ENCODE results near the gene RHOH.

Gene RHOH

GRCh38 chr4:40193578-40193977 is 3.3 kb upstream of the RHOH start:
- Mint-ChIP-seq H3K9me3 (no peaks in the 10 kb centered on the region), H3K27me3 (peaks cover 15% of the 10 kb centered on the region), H3K4me3 (no peak overlapping the region), H3K4me1 (ENCODE audit: low read depth) (peaks cover 36% of the 10 kb centered on the region), H3K27ac (no peak overlapping the region), H3K36me3 (ENCODE audit: low read depth) (no peaks in the 10 kb centered on the region)
- intact Hi-C loops (cut with micrococcal nuclease): no loop called here

GRCh38 chr4:40194602-40195161 is 2.1 kb upstream of the RHOH start:
- Mint-ChIP-seq H3K4me1 (ENCODE audit: low read depth) (peaks cover 47% of the 10 kb centered on the region), H3K27ac (no peak overlapping the region), H3K36me3 (ENCODE audit: low read depth) (no peaks in the 10 kb centered on the region), H3K27me3 (peaks cover 16% of the 10 kb centered on the region), H3K4me3 (no peak overlapping the region), H3K9me3 (no peaks in the 10 kb centered on the region)
- intact Hi-C loops (cut with micrococcal nuclease): no loop called here

- H3K27ac Mint-ChIP-seq: no peak overlapping the region
- peaks cover 55% of the 10 kb centered on the region for H3K4me1 Mint-ChIP-seq (ENCODE audit: low read depth)
- no peak overlapping the region for H3K4me3 Mint-ChIP-seq
- intact Hi-C loops (cut with micrococcal nuclease): no loop called here
- no peaks in the 10 kb centered on the region for H3K9me3 Mint-ChIP-seq
- no peaks in the 10 kb centered on the region for H3K36me3 Mint-ChIP-seq (ENCODE audit: low read depth)
- peaks cover 19% of the 10 kb centered on the region for H3K27me3 Mint-ChIP-seq
These were observed 1.4 kb upstream of the RHOH start for GRCh38 chr4:40195182-40196177.

GRCh38 chr4:40196272-40196671 is 559 bp upstream of the RHOH start:
- H3K27me3 Mint-ChIP-seq: peaks cover 19% of the 10 kb centered on the region
- H3K9me3 Mint-ChIP-seq: no peaks in the 10 kb centered on the region
- peaks cover 62% of the 10 kb centered on the region for H3K4me1 Mint-ChIP-seq (ENCODE audit: low read depth)
- intact Hi-C loops (cut with micrococcal nuclease): no loop called here
- no peak overlapping the region for H3K4me3 Mint-ChIP-seq
- no peaks in the 10 kb centered on the region for H3K36me3 Mint-ChIP-seq (ENCODE audit: low read depth)
- peak overlapping the region; percentile 20 for H3K27ac Mint-ChIP-seq

GRCh38 chr4:40197879-40198689 is 1.3 kb downstream of the RHOH start:
- Mint-ChIP-seq H3K4me3 (no peak overlapping the region), H3K36me3 (ENCODE audit: low read depth) (no peaks in the 10 kb centered on the region), H3K27ac (peak overlapping the region; percentile 16), H3K9me3 (no peaks in the 10 kb centered on the region), H3K27me3 (peaks cover 14% of the 10 kb centered on the region), H3K4me1 (ENCODE audit: low read depth) (peaks cover 64% of the 10 kb centered on the region)
- intact Hi-C loops (cut with micrococcal nuclease): no loop called here

- Mint-ChIP-seq H3K4me3 (no peak overlapping the region), H3K36me3 (ENCODE audit: low read depth) (no peaks in the 10 kb centered on the region), H3K27ac (no peak overlapping the region), H3K4me1 (ENCODE audit: low read depth) (peaks cover 66% of the 10 kb centered on the region), H3K27me3 (peaks cover 11% of the 10 kb centered on the region), H3K9me3 (no peaks in the 10 kb centered on the region)
- intact Hi-C loops (cut with micrococcal nuclease): no loop called here
These were observed 2.4 kb downstream of the RHOH start for GRCh38 chr4:40199179-40199670.

GRCh38 chr4:40199999-40200874 is 3.4 kb downstream of the RHOH start:
- H3K27ac Mint-ChIP-seq: peak overlapping the region; percentile 52
- H3K36me3 Mint-ChIP-seq (ENCODE audit: low read depth): no peaks in the 10 kb centered on the region
- no peaks in the 10 kb centered on the region for H3K9me3 Mint-ChIP-seq
- intact Hi-C loops (cut with micrococcal nuclease): no loop called here
- peaks cover 69% of the 10 kb centered on the region for H3K4me1 Mint-ChIP-seq (ENCODE audit: low read depth)
- peaks cover 11% of the 10 kb centered on the region for H3K27me3 Mint-ChIP-seq
- H3K4me3 Mint-ChIP-seq: peak overlapping the region; percentile 42

- Mint-ChIP-seq H3K4me3 (peak overlapping the region; percentile 13), H3K27ac (peak overlapping the region; percentile 52), H3K27me3 (peaks cover 11% of the 10 kb centered on the region), H3K9me3 (no peaks in the 10 kb centered on the region), H3K4me1 (ENCODE audit: low read depth) (peaks cover 75% of the 10 kb centered on the region), H3K36me3 (ENCODE audit: low read depth) (no peaks in the 10 kb centered on the region)
- intact Hi-C loops (cut with micrococcal nuclease): no loop called here
These were observed 4.3 kb downstream of the RHOH start for GRCh38 chr4:40200875-40201801.

- H3K27ac Mint-ChIP-seq: no peak overlapping the region
- H3K36me3 Mint-ChIP-seq (ENCODE audit: low read depth): no peaks in the 10 kb centered on the region
- no peak overlapping the region for H3K4me3 Mint-ChIP-seq
- H3K9me3 Mint-ChIP-seq: no peaks in the 10 kb centered on the region
- H3K27me3 Mint-ChIP-seq: peaks cover 11% of the 10 kb centered on the region
- intact Hi-C loops (cut with micrococcal nuclease): no loop called here
- peaks cover 72% of the 10 kb centered on the region for H3K4me1 Mint-ChIP-seq (ENCODE audit: low read depth)
These were observed 5.1 kb downstream of the RHOH start for GRCh38 chr4:40201898-40202297.

GRCh38 chr4:40202474-40202873 is 5.6 kb downstream of the RHOH start:
- Mint-ChIP-seq H3K9me3 (no peaks in the 10 kb centered on the region), H3K27me3 (peaks cover 11% of the 10 kb centered on the region), H3K27ac (no peak overlapping the region), H3K36me3 (ENCODE audit: low read depth) (no peaks in the 10 kb centered on the region), H3K4me3 (no peak overlapping the region), H3K4me1 (ENCODE audit: low read depth) (peaks cover 70% of the 10 kb centered on the region)
- intact Hi-C loops (cut with micrococcal nuclease): no loop called here

- Mint-ChIP-seq H3K27me3 (peaks cover 2% of the 10 kb centered on the region), H3K9me3 (no peaks in the 10 kb centered on the region), H3K4me3 (no peak overlapping the region), H3K36me3 (ENCODE audit: low read depth) (no peaks in the 10 kb centered on the region), H3K4me1 (ENCODE audit: low read depth) (peaks cover 50% of the 10 kb centered on the region), H3K27ac (peak overlapping the region; percentile 82)
- intact Hi-C loops (cut with micrococcal nuclease): no loop called here
These were observed 7.9 kb downstream of the RHOH start for GRCh38 chr4:40204507-40205258.

All from dendritic cell treated with granulocyte-macrophage colony-stimulating factor and Interleukin-4, amounts not matched to agents 40 ng/mL and 50 ng/mL, for 4 days (primary cell).